22Rv1 (cell line): Measurements from ENCODE around the gene GPAT2.
A peak's percentile ranks its signal among the peaks of the same experiment; 100 is the strongest.

Experiments
- H3K27ac ChIP-seq: fragments of 450-650 bp; 2 replicates; pipeline ENCODE4 v1.5.1; 2017
- CTCF ChIP-seq: fragments of 450-650 bp; IDR thresholded peaks from 2 replicates; pipeline ENCODE4 v1.5.1; 2017; ENCODE audit warnings: mild to moderate bottlenecking

Gene GPAT2

GRCh38 chr2:95992520-95993272 lies 42.0 kb downstream of the GPAT2 start:
- TF ChIP-seq CTCF: peak; percentile 88
- H3K27ac ChIP-seq: peak overlapping the region; percentile 91

- peak overlapping the region; percentile 91 for H3K27ac ChIP-seq
Measured at GRCh38 chr2:95992102-95992501, 42.6 kb downstream of the GPAT2 start.

- H3K27ac ChIP-seq: peak within 1 kb of the TSS; percentile 91
Measured at GRCh38 chr2:95991351-95992094, 43.2 kb downstream of the GPAT2 start, which contains the start of gene ANKRD36C. Gene ANKRD36C, minus strand, starts transcription at chr2:95991824. Its CDS starts 116 bp downstream, at chr2:95991708.

GRCh38 chr2:95990884-95991283 lies 43.8 kb downstream of the GPAT2 start:
- H3K27ac ChIP-seq: peak overlapping the region; percentile 91
